Left lung (tissue), 10 donors: ENCODE results near the gene EPPIN. TPM values are rescaled to one million over a fixed set of nuclear protein-coding genes. Genes with fewer than 3 reads are reported as not detected.
A peak's percentile ranks its signal among the peaks of the same experiment; 100 is the strongest.

Experiments used
- ATAC-seq: fragments of 200-7000 bp; cut with Tn5 transposase; one replicate; pipeline ENCODE4 v1.9.1; 2020; ENCODE audit warnings: moderate library complexity
- DNase-seq, 4 donors: peaks; one replicate each; pipeline ENCODE4 v3.0.0-alpha.2; 2013 to 2020
- H3K27ac ChIP-seq, 2 donors: fragments of 200-600 bp; sonication (generic) in 1 of 2; one replicate each; pipeline versions ENCODE4 v1.5.0 to v1.8.0; 2020 to 2021
- H3K27me3 ChIP-seq, 2 donors: fragments of 200-600 bp; sonication (generic) in 1 of 2; one replicate each; pipeline versions ENCODE4 v1.5.0 to v1.8.0; 2020 to 2021
- H3K36me3 ChIP-seq, 2 donors: fragments of 200-600 bp; sonication (generic) in 1 of 2; one replicate each; pipeline versions ENCODE4 v1.5.0 to v1.8.0; 2020 to 2021
- H3K4me1 ChIP-seq, 2 donors: fragments of 200-600 bp; one replicate each; pipeline ENCODE4 v1.8.0; 2021
- H3K4me3 ChIP-seq, 2 donors: fragments of 200-600 bp; sonication (generic) in 1 of 2; one replicate each; pipeline versions ENCODE4 v1.5.0 to v1.8.0; 2020 to 2021; ENCODE audit warnings: mild to moderate bottlenecking in 1 of 2
- H3K9me3 ChIP-seq, 2 donors: fragments of 200-600 bp; sonication (generic) in 1 of 2; one replicate each; pipeline versions ENCODE4 v1.5.0 to v1.8.0; 2020 to 2021
- intact Hi-C, 2 donors: fragments of 100-400 bp; cut with DNase I; formaldehyde crosslinking; loops; one replicate each; pipeline versions ENCODE4 v1.11.2 to v1.14.2; 2022
- polyA plus RNA-seq, 6 donors: library from polyadenylated mRNA; unstranded; fragments of 120-200 nt; gene quantifications; one replicate each; pipeline ENCODE4 v1.2.1, GENCODE V29; 2013; ENCODE audit not compliant: insufficient read length in 6 of 6
- total RNA-seq, 2 donors: library from RNA; stranded (reverse); fragmentation: NEBNext Ultra II Directional; extraction: Animal tissue kit (Norgen Biotek cat#: 25700); gene quantifications; one replicate each; pipeline ENCODE4 v1.2.1, GENCODE V29; 2021
- TF ChIP-seq, protein P1 (sequence below), 2 donors: fragments of 200-600 bp; sonication (generic) in 1 of 2; IDR thresholded peaks; one replicate each; pipeline versions ENCODE4 v1.5.0 to v1.8.0; 2021; ENCODE audit warnings: antibody characterized with exemption in 2 of 2
- donor health status: DM: no; HTN: yes; CAD: no.
- donor health status: DM: no; HTN: no; CAD: no.

Gene EPPIN
- total and polyA plus RNA-seq, 8 donors: 0.10 to 0.37 (median 0.20) TPM; not detected in 2

DNA sequence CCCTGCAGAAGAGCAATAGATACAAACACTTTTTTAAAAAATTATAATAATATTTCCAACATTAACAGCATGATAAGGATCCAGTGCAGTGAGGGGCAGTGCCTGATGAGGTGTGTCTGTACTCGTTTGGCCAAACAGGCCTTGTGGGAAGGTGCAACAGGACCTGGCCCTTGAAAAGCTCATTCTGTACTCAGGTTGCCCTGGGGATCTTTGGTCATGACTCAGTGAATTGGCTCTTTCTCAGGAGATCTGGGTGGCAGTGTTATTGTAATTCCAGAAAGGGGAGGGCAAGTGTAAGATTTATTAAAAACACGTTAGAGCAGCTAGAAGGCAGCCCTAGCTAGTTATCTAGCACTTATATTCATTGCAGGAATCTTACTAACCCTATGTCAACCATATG is 28.9 kb downstream of the EPPIN start:
- DNase-seq (peak in 1 of 4 donors; percentile 43), ATAC-seq (peak; percentile 97)
- no peaks in the 10 kb centered on the region for H3K4me1 ChIP-seq
- TF ChIP-seq, protein P1, sequence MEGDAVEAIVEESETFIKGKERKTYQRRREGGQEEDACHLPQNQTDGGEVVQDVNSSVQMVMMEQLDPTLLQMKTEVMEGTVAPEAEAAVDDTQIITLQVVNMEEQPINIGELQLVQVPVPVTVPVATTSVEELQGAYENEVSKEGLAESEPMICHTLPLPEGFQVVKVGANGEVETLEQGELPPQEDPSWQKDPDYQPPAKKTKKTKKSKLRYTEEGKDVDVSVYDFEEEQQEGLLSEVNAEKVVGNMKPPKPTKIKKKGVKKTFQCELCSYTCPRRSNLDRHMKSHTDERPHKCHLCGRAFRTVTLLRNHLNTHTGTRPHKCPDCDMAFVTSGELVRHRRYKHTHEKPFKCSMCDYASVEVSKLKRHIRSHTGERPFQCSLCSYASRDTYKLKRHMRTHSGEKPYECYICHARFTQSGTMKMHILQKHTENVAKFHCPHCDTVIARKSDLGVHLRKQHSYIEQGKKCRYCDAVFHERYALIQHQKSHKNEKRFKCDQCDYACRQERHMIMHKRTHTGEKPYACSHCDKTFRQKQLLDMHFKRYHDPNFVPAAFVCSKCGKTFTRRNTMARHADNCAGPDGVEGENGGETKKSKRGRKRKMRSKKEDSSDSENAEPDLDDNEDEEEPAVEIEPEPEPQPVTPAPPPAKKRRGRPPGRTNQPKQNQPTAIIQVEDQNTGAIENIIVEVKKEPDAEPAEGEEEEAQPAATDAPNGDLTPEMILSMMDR (IDR thresholded peaks at IDR 0.05): no peak
- intact Hi-C loops: no loop called here
- H3K27ac ChIP-seq: no peak overlapping the region
- no peaks in the 10 kb centered on the region for H3K36me3 ChIP-seq
- H3K4me3 ChIP-seq: no peak overlapping the region
- no peaks in the 10 kb centered on the region for H3K9me3 ChIP-seq
- peaks cover 0 to 9% of the 10 kb centered on the region in 2 donors for H3K27me3 ChIP-seq

DNA sequence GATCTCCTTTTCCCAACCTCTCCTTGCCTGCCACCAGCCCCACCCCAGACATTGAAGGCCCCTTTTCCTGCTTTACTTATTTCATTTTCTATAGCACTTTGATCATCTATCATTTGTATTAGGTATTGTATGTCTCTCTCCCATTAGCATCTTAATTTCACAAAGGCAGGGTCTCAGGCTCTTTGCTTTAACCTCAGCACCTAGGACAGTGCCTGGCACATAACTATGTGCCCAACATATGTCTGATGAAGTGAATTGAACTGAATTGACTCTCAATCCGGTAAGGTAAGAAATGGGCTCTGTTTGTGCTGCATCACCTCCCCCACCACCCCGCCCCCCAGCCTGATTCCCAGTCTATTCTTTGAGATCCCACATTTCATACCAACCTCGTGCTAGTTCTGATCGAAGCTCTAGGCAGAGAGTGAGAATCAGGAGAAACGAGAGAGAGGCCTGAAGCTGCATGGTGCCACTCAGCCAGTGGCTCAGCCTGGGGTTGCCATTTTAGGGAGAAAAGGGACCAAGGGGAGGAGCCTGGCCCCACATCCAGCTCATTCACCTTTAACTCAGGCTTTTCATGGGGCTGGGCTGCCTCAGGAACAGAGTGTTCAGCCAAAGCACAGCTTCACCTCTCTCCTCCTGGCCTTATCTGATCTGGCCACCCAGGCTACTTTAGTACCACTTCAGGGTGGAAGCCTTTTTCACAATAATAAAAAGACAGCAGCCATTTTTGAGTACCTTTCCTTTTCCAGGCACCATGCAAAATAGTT is 31.9 kb downstream of the EPPIN start, which contains the start of gene SPINT3:
Gene SPINT3 (minus strand): TSS at position 476 of the 767 bp plus-strand sequence. CDS start 14 bp downstream, at position 462.
- no peaks in the 10 kb centered on the region for H3K27me3 ChIP-seq
- TF ChIP-seq, protein P1 (IDR thresholded peaks at IDR 0.05): no peak
- intact Hi-C loops: no loop called here
- peak; percentile 8 for ATAC-seq
- no peak within 1 kb of the TSS for H3K4me3 ChIP-seq
- DNase-seq: no peak
- no peaks in the 10 kb centered on the region for H3K9me3 ChIP-seq
- no peak within 1 kb of the TSS for H3K27ac ChIP-seq
- no peaks in the 10 kb centered on the region for H3K4me1 ChIP-seq
- no peaks in the 10 kb centered on the region for H3K36me3 ChIP-seq

DNA sequence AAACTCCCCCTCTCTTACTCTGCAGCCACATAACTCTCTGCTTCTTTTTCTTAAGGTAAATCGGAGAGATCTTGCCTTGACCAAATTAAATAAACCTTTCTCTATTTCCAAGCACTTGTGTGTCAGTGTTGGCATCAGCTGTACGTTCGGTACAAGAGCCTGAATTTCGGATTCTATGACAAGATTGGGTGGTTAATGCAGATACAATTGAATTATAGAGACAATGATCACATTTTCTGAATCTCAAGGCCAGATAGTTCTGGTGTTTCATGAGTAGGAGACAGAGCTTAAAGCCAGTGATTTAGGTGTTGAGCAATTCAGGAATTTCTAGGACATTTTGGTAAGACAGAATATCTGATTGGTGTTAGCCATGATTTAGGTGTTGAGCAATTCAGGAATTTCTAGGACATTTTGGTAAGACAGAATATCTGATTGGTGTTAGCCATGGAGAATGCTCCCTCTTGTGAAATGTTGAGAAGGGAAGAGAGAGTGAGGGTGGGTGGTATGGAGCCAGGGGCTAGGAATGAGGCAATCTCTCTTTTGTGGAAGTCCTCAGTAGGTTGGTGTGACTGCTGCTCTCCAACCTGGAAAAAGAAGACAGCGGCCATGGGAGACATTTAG is 36.8 kb downstream of the EPPIN start:
- H3K4me3 ChIP-seq: no peak overlapping the region
- ATAC-seq (no peak), DNase-seq (no peak)
- TF ChIP-seq, protein P1 (IDR thresholded peaks at IDR 0.05): no peak
- H3K4me1 ChIP-seq: no peaks in the 10 kb centered on the region
- intact Hi-C loops: no loop called here
- H3K27me3 ChIP-seq: peaks cover 0 to 7% of the 10 kb centered on the region in 2 donors
- H3K27ac ChIP-seq: no peak overlapping the region
- H3K36me3 ChIP-seq: no peaks in the 10 kb centered on the region
- H3K9me3 ChIP-seq: no peaks in the 10 kb centered on the region

DNA sequence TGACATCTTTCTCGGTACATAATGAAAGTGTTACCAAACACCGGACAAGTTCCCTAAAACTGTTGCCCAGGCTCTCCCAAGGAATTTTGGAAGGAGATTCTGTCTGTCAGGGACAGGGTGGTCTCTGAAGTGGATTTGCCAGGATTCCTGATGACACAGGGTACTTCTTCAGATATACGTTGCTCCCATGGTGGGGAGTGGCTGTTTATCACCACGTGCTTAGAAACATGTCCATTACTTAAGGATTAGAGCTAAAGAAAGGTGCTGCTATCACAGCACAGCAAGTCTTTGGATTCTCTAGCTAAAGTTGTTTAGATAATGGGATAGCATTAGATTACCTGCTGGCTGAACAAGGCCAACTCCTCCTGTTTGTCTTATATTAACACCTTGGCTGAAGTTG is 38.1 kb downstream of the EPPIN start:
- H3K36me3 ChIP-seq: no peaks in the 10 kb centered on the region
- TF ChIP-seq, protein P1 (IDR thresholded peaks at IDR 0.05): no peak
- H3K4me1 ChIP-seq: no peaks in the 10 kb centered on the region
- no peak overlapping the region for H3K4me3 ChIP-seq
- DNase-seq: no peak
- no peak for ATAC-seq
- H3K9me3 ChIP-seq: no peaks in the 10 kb centered on the region
- H3K27me3 ChIP-seq: peaks cover 0 to 16% of the 10 kb centered on the region in 2 donors
- intact Hi-C loops: no loop called here
- H3K27ac ChIP-seq: no peak overlapping the region
